ENCODE data around the gene MARCKS. TPM values are rescaled to one million over a fixed set of nuclear protein-coding genes. Genes with fewer than 3 reads are reported as not detected.

MARCKS gene
- total RNA-seq (2014; rRNA removed; shearing (Covaris generic); ENCODE audit: low replicate concordance): 43.4 and 48.6 TPM in 2 replicates

- in situ Hi-C loops (cut with HindIII; ENCODE audit: low pct_unique_long_range_greater_than_20kb, low sequenced_read_pairs): no loop called here
- peak; percentile 84 for DNase-seq (ENCODE audit: low read depth)
Observed at GRCh38 chr6:113856625-113857555, at the start of gene MARCKS. TSS of gene MARCKS (plus strand) at chr6:113857345. CDS start at chr6:113857746, 401 bp downstream.

GRCh38 chr6:113809826-113810225, 47.3 kb upstream of the MARCKS start:
- DNase-seq (ENCODE audit: low read depth): no peak
- in situ Hi-C loops (cut with HindIII; ENCODE audit: low pct_unique_long_range_greater_than_20kb, low sequenced_read_pairs): no loop called here

GRCh38 chr6:113813142-113813541, 44.0 kb upstream of the MARCKS start:
- in situ Hi-C loops (cut with HindIII; ENCODE audit: low pct_unique_long_range_greater_than_20kb, low sequenced_read_pairs): no loop called here
- peak; percentile 15 for DNase-seq (ENCODE audit: low read depth)

GRCh38 chr6:113818578-113818977, 38.6 kb upstream of the MARCKS start:
- DNase-seq (ENCODE audit: low read depth): no peak
- in situ Hi-C loops (cut with HindIII; ENCODE audit: low pct_unique_long_range_greater_than_20kb, low sequenced_read_pairs): no loop called here

GRCh38 chr6:113819169-113819830, 37.8 kb upstream of the MARCKS start:
- in situ Hi-C loops (cut with HindIII; ENCODE audit: low pct_unique_long_range_greater_than_20kb, low sequenced_read_pairs): no loop called here
- no peak for DNase-seq (ENCODE audit: low read depth)

GRCh38 chr6:113820761-113821160, 36.4 kb upstream of the MARCKS start:
- DNase-seq (ENCODE audit: low read depth): no peak
- in situ Hi-C loops (cut with HindIII; ENCODE audit: low pct_unique_long_range_greater_than_20kb, low sequenced_read_pairs): no loop called here

- in situ Hi-C loops (cut with HindIII; ENCODE audit: low pct_unique_long_range_greater_than_20kb, low sequenced_read_pairs): no loop called here
- DNase-seq (ENCODE audit: low read depth): no peak
Observed at GRCh38 chr6:113821445-113821844, 35.7 kb upstream of the MARCKS start.

- no peak for DNase-seq (ENCODE audit: low read depth)
- in situ Hi-C loops (cut with HindIII; ENCODE audit: low pct_unique_long_range_greater_than_20kb, low sequenced_read_pairs): no loop called here
Observed at GRCh38 chr6:113823916-113824315, 33.2 kb upstream of the MARCKS start.

GRCh38 chr6:113824411-113824810, 32.7 kb upstream of the MARCKS start:
- no peak for DNase-seq (ENCODE audit: low read depth)
- in situ Hi-C loops (cut with HindIII; ENCODE audit: low pct_unique_long_range_greater_than_20kb, low sequenced_read_pairs): no loop called here

GRCh38 chr6:113824866-113825265, 32.3 kb upstream of the MARCKS start:
- DNase-seq (ENCODE audit: low read depth): no peak
- in situ Hi-C loops (cut with HindIII; ENCODE audit: low pct_unique_long_range_greater_than_20kb, low sequenced_read_pairs): no loop called here

- in situ Hi-C loops (cut with HindIII; ENCODE audit: low pct_unique_long_range_greater_than_20kb, low sequenced_read_pairs): no loop called here
- no peak for DNase-seq (ENCODE audit: low read depth)
Observed at GRCh38 chr6:113825781-113826180, 31.4 kb upstream of the MARCKS start.

GRCh38 chr6:113828984-113829695, 28.0 kb upstream of the MARCKS start:
- in situ Hi-C loops (cut with HindIII; ENCODE audit: low pct_unique_long_range_greater_than_20kb, low sequenced_read_pairs): no loop called here
- DNase-seq (ENCODE audit: low read depth): no peak

- in situ Hi-C loops (cut with HindIII; ENCODE audit: low pct_unique_long_range_greater_than_20kb, low sequenced_read_pairs): no loop called here
- DNase-seq (ENCODE audit: low read depth): no peak
Observed at GRCh38 chr6:113829696-113830045, 27.5 kb upstream of the MARCKS start.

GRCh38 chr6:113830140-113830539, 27.0 kb upstream of the MARCKS start:
- in situ Hi-C loops (cut with HindIII; ENCODE audit: low pct_unique_long_range_greater_than_20kb, low sequenced_read_pairs): no loop called here
- DNase-seq (ENCODE audit: low read depth): no peak

GRCh38 chr6:113833537-113833936, 23.6 kb upstream of the MARCKS start:
- DNase-seq (ENCODE audit: low read depth): no peak
- in situ Hi-C loops (cut with HindIII; ENCODE audit: low pct_unique_long_range_greater_than_20kb, low sequenced_read_pairs): no loop called here

- in situ Hi-C loops (cut with HindIII; ENCODE audit: low pct_unique_long_range_greater_than_20kb, low sequenced_read_pairs): no loop called here
Observed at GRCh38 chr6:113837170-113837569, 20.0 kb upstream of the MARCKS start.

GRCh38 chr6:113842165-113842564, 15.0 kb upstream of the MARCKS start:
- in situ Hi-C loops (cut with HindIII; ENCODE audit: low pct_unique_long_range_greater_than_20kb, low sequenced_read_pairs): no loop called here
- DNase-seq (ENCODE audit: low read depth): peak; percentile 54

More at GRCh38 chr6:113837170-113837569, 20.0 kb upstream of the MARCKS start:
- no peak for DNase-seq (ENCODE audit: low read depth)

GRCh38 chr6:113843500-113844073, 13.6 kb upstream of the MARCKS start:
- in situ Hi-C loops (cut with HindIII; ENCODE audit: low pct_unique_long_range_greater_than_20kb, low sequenced_read_pairs): no loop called here
- no peak for DNase-seq (ENCODE audit: low read depth)
